ENCODE data around the gene ARAP1. TPM values are rescaled to one million over a fixed set of nuclear protein-coding genes. Genes with fewer than 3 reads are reported as not detected.

Gene ARAP1
- total RNA-seq, 1 experiment from 2014 or later: 73.6 TPM

GRCh38 chr11:72671152-72672099, 80.8 kb downstream of the ARAP1 start:
- Histone ChIP-seq H3K27me3 (ENCODE audit: control insufficient read depth, insufficient read depth, low read length) (peaks cover 9% of the 10 kb centered on the region), H3K36me3 (ENCODE audit: control insufficient read depth, insufficient read depth, low read length) (no peaks in the 10 kb centered on the region), H3K9me3 (ENCODE audit: control insufficient read depth, insufficient read depth, low read depth, low read length) (no peaks in the 10 kb centered on the region), H3K4me3 (ENCODE audit: low read depth in 2 of 2, low read length in 2 of 2) (no peak overlapping the region), H3K27ac (ENCODE audit: low read length) (no peak overlapping the region), H3K4me1 (ENCODE audit: control insufficient read depth, insufficient read depth, low read length) (no peaks in the 10 kb centered on the region)
- ChIA-PET POLR2A (no interaction called here), CTCF (interaction anchor here (1.2 kb wide), 1 partner anchor 12 kb away, joined by 5 read pairs; no protein-coding TSS in a partner anchor)
- DNase-seq (ENCODE audit: low read depth, low spot score) (no peak), ATAC-seq (no peak)
- no TSS peak for BruUV-seq (replicated peaks)
- in situ Hi-C loops (cut with HindIII; ENCODE audit: low pct_unique_long_range_greater_than_20kb, low sequenced_read_pairs): no loop called here
- intact Hi-C loops (cut with micrococcal nuclease; ENCODE audit: unreplicated experiment): no loop called here
- TF ChIP-seq CTCF (IDR thresholded peaks at IDR 0.05): no peak
- TF ChIP-seq, protein P1, sequence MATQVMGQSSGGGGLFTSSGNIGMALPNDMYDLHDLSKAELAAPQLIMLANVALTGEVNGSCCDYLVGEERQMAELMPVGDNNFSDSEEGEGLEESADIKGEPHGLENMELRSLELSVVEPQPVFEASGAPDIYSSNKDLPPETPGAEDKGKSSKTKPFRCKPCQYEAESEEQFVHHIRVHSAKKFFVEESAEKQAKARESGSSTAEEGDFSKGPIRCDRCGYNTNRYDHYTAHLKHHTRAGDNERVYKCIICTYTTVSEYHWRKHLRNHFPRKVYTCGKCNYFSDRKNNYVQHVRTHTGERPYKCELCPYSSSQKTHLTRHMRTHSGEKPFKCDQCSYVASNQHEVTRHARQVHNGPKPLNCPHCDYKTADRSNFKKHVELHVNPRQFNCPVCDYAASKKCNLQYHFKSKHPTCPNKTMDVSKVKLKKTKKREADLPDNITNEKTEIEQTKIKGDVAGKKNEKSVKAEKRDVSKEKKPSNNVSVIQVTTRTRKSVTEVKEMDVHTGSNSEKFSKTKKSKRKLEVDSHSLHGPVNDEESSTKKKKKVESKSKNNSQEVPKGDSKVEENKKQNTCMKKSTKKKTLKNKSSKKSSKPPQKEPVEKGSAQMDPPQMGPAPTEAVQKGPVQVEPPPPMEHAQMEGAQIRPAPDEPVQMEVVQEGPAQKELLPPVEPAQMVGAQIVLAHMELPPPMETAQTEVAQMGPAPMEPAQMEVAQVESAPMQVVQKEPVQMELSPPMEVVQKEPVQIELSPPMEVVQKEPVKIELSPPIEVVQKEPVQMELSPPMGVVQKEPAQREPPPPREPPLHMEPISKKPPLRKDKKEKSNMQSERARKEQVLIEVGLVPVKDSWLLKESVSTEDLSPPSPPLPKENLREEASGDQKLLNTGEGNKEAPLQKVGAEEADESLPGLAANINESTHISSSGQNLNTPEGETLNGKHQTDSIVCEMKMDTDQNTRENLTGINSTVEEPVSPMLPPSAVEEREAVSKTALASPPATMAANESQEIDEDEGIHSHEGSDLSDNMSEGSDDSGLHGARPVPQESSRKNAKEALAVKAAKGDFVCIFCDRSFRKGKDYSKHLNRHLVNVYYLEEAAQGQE (IDR thresholded peaks at IDR 0.05; ENCODE audit: insufficient read depth in 1 of 2, low read depth in 2 of 2, low read length in 1 of 2): no peak
- TF ChIP-seq TCF7L2 (IDR thresholded peaks at IDR 0.05; ENCODE audit: low read depth, low read length): no peak
- TF ChIP-seq SIN3A (IDR thresholded peaks at IDR 0.05; ENCODE audit: borderline replicate concordance, insufficient read depth, low read depth, low read length): no peak
- TF ChIP-seq POLR2AphosphoS5 (IDR thresholded peaks at IDR 0.05; ENCODE audit: low read depth, low read length): no peak

- H3K9me3 ChIP-seq (ENCODE audit: control insufficient read depth, insufficient read depth, low read depth, low read length): no peaks in the 10 kb centered on the region
- H3K36me3 ChIP-seq (ENCODE audit: control insufficient read depth, insufficient read depth, low read length): no peaks in the 10 kb centered on the region
- ChIA-PET CTCF (no interaction called here), POLR2A (no interaction called here)
- ATAC-seq (no peak), DNase-seq (ENCODE audit: low read depth, low spot score) (no peak)
- BruUV-seq (replicated peaks): no TSS peak
- no peak overlapping the region for H3K4me3 ChIP-seq (ENCODE audit: low read depth in 2 of 2, low read length in 2 of 2)
- no peak overlapping the region for H3K27ac ChIP-seq (ENCODE audit: low read length)
- in situ Hi-C loops (cut with HindIII; ENCODE audit: low pct_unique_long_range_greater_than_20kb, low sequenced_read_pairs): no loop called here
- no peak for TF ChIP-seq POLR2AphosphoS5 (IDR thresholded peaks at IDR 0.05; ENCODE audit: low read depth, low read length)
- TF ChIP-seq, protein P1 (IDR thresholded peaks at IDR 0.05; ENCODE audit: insufficient read depth in 1 of 2, low read depth in 2 of 2, low read length in 1 of 2): no peak
- no peak for TF ChIP-seq TCF7L2 (IDR thresholded peaks at IDR 0.05; ENCODE audit: low read depth, low read length)
- no peak for TF ChIP-seq SIN3A (IDR thresholded peaks at IDR 0.05; ENCODE audit: borderline replicate concordance, insufficient read depth, low read depth, low read length)
- peaks cover 7% of the 10 kb centered on the region; the same call in 1 of the 2 replicates for H3K27me3 ChIP-seq (ENCODE audit: control insufficient read depth, insufficient read depth, low read length)
- intact Hi-C loops (cut with micrococcal nuclease; ENCODE audit: unreplicated experiment): no loop called here
- no peaks in the 10 kb centered on the region for H3K4me1 ChIP-seq (ENCODE audit: control insufficient read depth, insufficient read depth, low read length)
Observed at GRCh38 chr11:72670041-72670440, 82.2 kb downstream of the ARAP1 start.

Measured in Panc1 (cell line).